GM10847 (cell line): ENCODE data around the gene VRK3.

Experiments
- POLR2A ChIP-seq: IDR thresholded peaks from 2 replicates; pipeline ENCODE4 v1.6.1; 2011; ENCODE audit not compliant: insufficient read length; ENCODE audit errors: extremely low read depth

Gene VRK3

DNA sequence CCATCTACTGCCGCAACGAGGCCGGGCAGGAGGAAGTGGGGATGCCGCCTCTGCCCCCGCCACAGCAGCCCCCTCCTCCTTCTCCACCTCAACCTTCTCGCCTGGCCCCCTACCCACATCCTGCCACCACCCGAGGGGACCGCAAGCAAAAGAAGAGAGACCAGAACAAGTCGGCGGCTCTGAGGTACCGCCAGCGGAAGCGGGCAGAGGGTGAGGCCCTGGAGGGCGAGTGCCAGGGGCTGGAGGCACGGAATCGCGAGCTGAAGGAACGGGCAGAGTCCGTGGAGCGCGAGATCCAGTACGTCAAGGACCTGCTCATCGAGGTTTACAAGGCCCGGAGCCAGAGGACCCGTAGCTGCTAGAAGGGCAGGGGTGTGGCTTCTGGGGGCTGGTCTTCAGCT is 92.4 kb downstream of the VRK3 start:
- TF ChIP-seq POLR2A = no peak

DNA sequence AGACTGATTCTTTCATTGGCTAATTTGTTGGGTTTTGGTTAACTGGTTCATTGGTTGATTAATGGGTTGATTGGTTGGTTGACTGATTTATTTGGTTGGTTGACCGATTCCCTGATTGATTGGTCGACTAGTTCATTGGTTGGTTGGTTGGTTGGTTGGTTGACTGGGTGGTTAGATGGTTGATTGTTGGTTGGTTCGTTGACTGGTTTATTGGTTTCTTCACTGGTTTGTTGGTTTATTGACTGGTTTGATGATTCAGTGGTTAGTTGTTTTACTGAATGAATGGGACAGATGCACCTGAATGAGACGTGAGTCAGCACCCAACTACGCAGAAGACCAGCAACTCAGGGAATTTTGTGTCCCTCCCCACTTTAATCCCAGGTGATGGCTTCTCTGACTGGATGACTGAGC is 93.1 kb downstream of the VRK3 start:
- TF ChIP-seq POLR2A = no peak

- no peak for TF ChIP-seq POLR2A
Measured at GRCh38 chr19:49931293-49932040, 93.7 kb downstream of the VRK3 start.

- TF ChIP-seq POLR2A = no peak
Measured at GRCh38 chr19:49930483-49931011, 94.6 kb downstream of the VRK3 start.

GRCh38 chr19:49929611-49930482 is 95.3 kb downstream of the VRK3 start:
- peak; percentile 98 for TF ChIP-seq POLR2A

DNA sequence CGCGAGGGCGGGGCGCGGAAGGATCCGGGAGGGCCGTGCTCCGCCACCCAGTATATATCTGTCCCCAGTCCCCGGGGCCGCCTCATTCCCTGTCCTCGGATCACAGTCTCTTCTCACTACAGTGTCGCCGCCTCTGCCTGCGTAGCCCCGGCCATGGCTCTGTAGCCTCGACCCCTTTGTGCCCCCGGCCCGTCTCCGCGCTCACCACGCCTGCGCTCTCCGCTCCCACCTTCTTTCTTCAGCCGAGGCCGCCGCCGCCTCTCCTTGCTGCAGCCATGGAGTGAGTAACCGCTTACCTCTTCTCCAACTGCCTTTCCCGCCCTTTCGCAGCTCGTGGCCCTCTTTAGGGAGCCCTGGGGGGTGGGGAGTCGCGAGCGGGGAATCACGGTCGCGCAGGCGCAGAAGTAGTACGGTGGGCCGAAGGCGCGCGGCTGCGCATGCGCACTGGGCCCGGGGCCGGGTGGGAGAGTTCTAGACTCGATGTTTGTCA is 96.0 kb downstream of the VRK3 start, which contains the start of the genes ATF5 and NUP62:
Gene ATF5, plus strand, starts transcription at position 85 of the 490 bp plus-strand sequence. CDS start 1,646 bp downstream, outside the sequence.
Gene NUP62, minus strand, starts transcription at position 384 of the 490 bp plus-strand sequence. CDS start 19,697 bp downstream, outside the sequence.
- peak; percentile 94 for TF ChIP-seq POLR2A

- no peak for TF ChIP-seq POLR2A
Measured at GRCh38 chr19:49927526-49928264, 97.5 kb downstream of the VRK3 start.

DNA sequence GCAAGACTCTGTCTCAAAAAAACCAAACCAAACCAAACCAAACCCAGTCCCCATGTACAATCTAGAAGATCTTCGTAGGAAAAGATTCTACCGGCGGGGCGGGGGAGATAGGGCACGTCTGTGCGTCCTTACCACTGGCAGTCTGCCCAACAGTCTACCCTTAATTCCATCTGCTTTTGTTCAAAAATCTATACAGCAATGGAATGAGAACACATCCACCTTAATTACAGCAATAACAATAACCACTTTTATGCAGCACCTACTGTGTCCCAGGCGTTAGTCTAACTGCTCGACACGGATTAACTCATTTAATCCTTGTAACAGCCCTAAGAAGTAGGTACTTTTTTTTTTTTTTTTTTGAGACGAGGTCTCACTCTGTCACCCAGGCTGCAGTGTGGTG is 98.7 kb downstream of the VRK3 start:
- no peak for TF ChIP-seq POLR2A
